Measurements from ENCODE around the gene PGF.

DNA sequence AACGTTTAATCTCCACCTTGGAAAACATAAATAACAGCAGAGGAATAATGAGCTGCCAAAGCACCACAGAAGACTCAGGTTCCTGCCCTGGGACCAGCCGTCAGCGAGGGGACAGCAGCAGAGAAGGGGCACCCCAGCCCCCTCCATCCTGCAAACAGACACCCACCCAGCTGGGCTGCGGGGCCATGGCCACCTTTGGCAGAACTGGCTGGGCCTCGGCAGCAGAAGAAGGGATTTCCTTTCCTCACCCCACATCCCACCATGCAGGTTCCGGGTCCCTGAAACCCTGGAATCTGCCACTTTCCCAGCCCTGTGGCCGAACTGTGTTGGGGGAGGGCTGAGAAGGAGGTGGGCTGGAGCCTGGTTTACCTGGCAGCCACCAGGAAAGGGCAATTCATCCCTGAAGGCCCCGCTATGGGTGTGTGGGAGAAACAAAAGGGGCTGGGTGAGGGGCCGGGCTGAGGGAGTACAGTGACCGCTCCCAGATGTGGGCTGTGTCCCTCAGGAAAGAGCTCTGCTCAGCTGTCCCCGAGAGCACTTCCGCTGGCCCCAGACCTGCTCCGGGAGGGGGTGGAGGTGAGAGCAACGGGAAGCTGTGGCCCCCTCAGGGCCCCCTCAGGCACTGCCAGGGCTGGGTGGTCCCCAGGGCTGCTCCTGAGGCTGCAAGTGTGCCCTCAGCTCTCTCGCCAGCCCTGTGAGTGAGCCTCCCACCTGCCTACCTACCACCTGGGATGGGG lies 3.8 kb downstream of the PGF start:
- TF ChIP-seq, protein P1, sequence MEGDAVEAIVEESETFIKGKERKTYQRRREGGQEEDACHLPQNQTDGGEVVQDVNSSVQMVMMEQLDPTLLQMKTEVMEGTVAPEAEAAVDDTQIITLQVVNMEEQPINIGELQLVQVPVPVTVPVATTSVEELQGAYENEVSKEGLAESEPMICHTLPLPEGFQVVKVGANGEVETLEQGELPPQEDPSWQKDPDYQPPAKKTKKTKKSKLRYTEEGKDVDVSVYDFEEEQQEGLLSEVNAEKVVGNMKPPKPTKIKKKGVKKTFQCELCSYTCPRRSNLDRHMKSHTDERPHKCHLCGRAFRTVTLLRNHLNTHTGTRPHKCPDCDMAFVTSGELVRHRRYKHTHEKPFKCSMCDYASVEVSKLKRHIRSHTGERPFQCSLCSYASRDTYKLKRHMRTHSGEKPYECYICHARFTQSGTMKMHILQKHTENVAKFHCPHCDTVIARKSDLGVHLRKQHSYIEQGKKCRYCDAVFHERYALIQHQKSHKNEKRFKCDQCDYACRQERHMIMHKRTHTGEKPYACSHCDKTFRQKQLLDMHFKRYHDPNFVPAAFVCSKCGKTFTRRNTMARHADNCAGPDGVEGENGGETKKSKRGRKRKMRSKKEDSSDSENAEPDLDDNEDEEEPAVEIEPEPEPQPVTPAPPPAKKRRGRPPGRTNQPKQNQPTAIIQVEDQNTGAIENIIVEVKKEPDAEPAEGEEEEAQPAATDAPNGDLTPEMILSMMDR (IDR thresholded peaks at IDR 0.05): no peak
- no peak for TF ChIP-seq POLR2A (IDR thresholded peaks at IDR 0.05)
- TF ChIP-seq POLR2AphosphoS5 (IDR thresholded peaks at IDR 0.05): no peak
- no peak for TF ChIP-seq EP300 (IDR thresholded peaks at IDR 0.05)
